Esophagus muscularis mucosa (tissue), 4 donors: ENCODE results near the gene FAM47C. TPM values are rescaled to one million over a fixed set of nuclear protein-coding genes. Genes with fewer than 3 reads are reported as not detected.
"Not testable (repeated sequence)": the region's sequence is repeated elsewhere in the genome, so short reads cannot be mapped to it uniquely, and the experiment has no call there.

Experiments used
- DNase-seq: peaks from one replicate; pipeline ENCODE4 v3.0.0-alpha.2; 2017; ENCODE audit errors: extremely low spot score
- H3K27ac ChIP-seq, 4 donors: fragments of 200-600 bp; sonication (generic); replicated peaks in 1 of 4; 1 replicate in 3 of 4; 2 replicates in 1 of 4; pipeline ENCODE4 v1.5.1; 2016 to 2019; ENCODE audit warnings: mild to moderate bottlenecking in 1 of 4
- H3K27me3 ChIP-seq, 4 donors: fragments of 200-600 bp; sonication (generic); one replicate each; pipeline versions ENCODE4 v1.5.1 to v1.6.0; 2016 to 2019
- H3K36me3 ChIP-seq, 4 donors: fragments of 200-600 bp; sonication (generic); one replicate each; pipeline ENCODE4 v1.5.1; 2016 to 2019
- H3K4me1 ChIP-seq, 4 donors: fragments of 200-600 bp; sonication (generic); one replicate each; pipeline ENCODE4 v1.5.1; 2016 to 2019
- H3K4me3 ChIP-seq, 4 donors: fragments of 200-600 bp; sonication (generic); 1 replicate in 2 of 4; 2 replicates in 2 of 4; pipeline ENCODE4 v1.5.1; 2016 to 2019; ENCODE audit warnings: mild to moderate bottlenecking in 4 of 4, moderate library complexity in 1 of 4
- H3K9me3 ChIP-seq, 4 donors: fragments of 200-600 bp; sonication (generic); 1 replicate in 3 of 4; 2 replicates in 1 of 4; pipeline ENCODE4 v1.5.1; 2016 to 2019
- CTCF ChIP-seq, 3 experiments: fragments of 200-600 bp in 2 of 3; fragments of 450-650 bp in 1 of 3; sonication (generic) in 2 of 3; IDR thresholded peaks; one replicate each; pipeline ENCODE4 v1.5.1; 2017 to 2019; ENCODE audit warnings: antibody characterized with exemption in 3 of 3, mild to moderate bottlenecking in 2 of 3, moderate library complexity in 1 of 3
- EP300 ChIP-seq: sonication (generic); formaldehyde crosslinking; IDR thresholded peaks from one replicate; pipeline ENCODE4 v1.6.1; 2017; ENCODE audit warnings: antibody characterized with exemption
- POLR2A ChIP-seq: fragments of 450-650 bp; IDR thresholded peaks from one replicate; pipeline ENCODE4 v1.6.1; 2017; ENCODE audit warnings: antibody characterized with exemption, moderate library complexity, mild to moderate bottlenecking, low read depth
- POLR2AphosphoS5 ChIP-seq, 2 donors: sonication (generic); formaldehyde crosslinking; IDR thresholded peaks; one replicate each; pipeline ENCODE4 v1.6.1; 2017; ENCODE audit warnings: antibody characterized with exemption in 2 of 2
- WGBS: methylation state at CpG from one replicate; pipeline ENCODE4 v1.1.5; 2018; 5-methylcytosine and 5-hydroxymethylcytosine counted together
- intact Hi-C: fragments of 100-400 bp; cut with DNase I; formaldehyde crosslinking; loops from one replicate; pipeline ENCODE4 v1.15.1; 2023
- total RNA-seq, 4 donors: library from RNA; depleted of rRNA; stranded (reverse); fragments of >200 nt; gene quantifications; one replicate each; pipeline versions ENCODE4 v1.1.0 to v1.2.1, GENCODE V29; 2016

Gene FAM47C
- total RNA-seq, 4 donors from 2014 or later = not detected

- H3K27ac ChIP-seq = no peak overlapping the region
- no peak overlapping the region for H3K4me3 ChIP-seq
- DNase-seq = no peak
- no peaks in the 10 kb centered on the region for H3K4me1 ChIP-seq
- no peaks in the 10 kb centered on the region for H3K36me3 ChIP-seq
- intact Hi-C loops = no loop called here
- no peaks in the 10 kb centered on the region for H3K9me3 ChIP-seq
- peaks cover 0 to 4% (median 0%) of the 10 kb centered on the region in 4 donors for H3K27me3 ChIP-seq
- TF ChIP-seq CTCF (IDR thresholded peaks at IDR 0.05) (no peak), POLR2A (no peak), POLR2AphosphoS5 (IDR thresholded peaks at IDR 0.05) (no peak), EP300 (no peak)
- 55% methylated on average over 6 of the region's 6 CpGs for WGBS
These were observed 33.3 kb upstream of the FAM47C start for GRCh38 chrX:36974911-36975310.

DNA sequence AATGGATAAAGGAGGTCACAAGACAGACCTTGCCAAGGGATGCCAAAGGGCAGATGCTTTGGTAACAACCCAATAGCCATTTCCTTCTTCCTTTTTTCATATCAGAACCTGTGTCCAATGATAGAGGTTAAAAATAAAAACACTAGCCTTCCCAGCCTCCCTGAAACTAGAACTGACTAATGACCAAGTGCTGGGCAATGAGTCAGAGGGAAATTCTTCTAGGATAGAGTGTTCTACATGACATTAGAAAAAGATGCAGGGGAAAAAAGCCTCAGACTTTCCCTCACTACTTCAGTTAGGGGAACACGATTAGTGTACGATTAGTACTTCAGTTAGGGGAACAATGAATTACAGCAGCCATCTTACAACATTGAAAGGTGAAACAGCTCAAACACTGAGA, 29.3 kb upstream of the FAM47C start:
- 89% methylated on average over 2 of the region's 2 CpGs for WGBS
- no peak overlapping the region for H3K27ac ChIP-seq

GRCh38 chrX:36983831-36984230, 24.3 kb upstream of the FAM47C start:
- intact Hi-C loops = no loop called here

More for the DNA sequence above, 29.3 kb upstream of the FAM47C start:
- TF ChIP-seq EP300 (no peak), POLR2A (no peak), CTCF (IDR thresholded peaks at IDR 0.05) (no peak), POLR2AphosphoS5 (IDR thresholded peaks at IDR 0.05) (no peak)
- no peak overlapping the region for H3K4me3 ChIP-seq
- intact Hi-C loops = no loop called here
- H3K4me1 ChIP-seq = no peaks in the 10 kb centered on the region
- no peaks in the 10 kb centered on the region for H3K36me3 ChIP-seq
- no peaks in the 10 kb centered on the region for H3K27me3 ChIP-seq
- DNase-seq = no peak
- H3K9me3 ChIP-seq = no peaks in the 10 kb centered on the region

GRCh38 chrX:36985416-36986209, 22.6 kb upstream of the FAM47C start:
- WGBS = 29% methylated on average over 28 of the region's 89 CpGs
- DNase-seq, H3K4me3 ChIP-seq, H3K4me1 ChIP-seq, intact Hi-C loops, H3K36me3 ChIP-seq, H3K9me3 ChIP-seq, H3K27ac ChIP-seq: not testable (repeated sequence)
- peaks cover 0 to 12% (median 3%) of the 10 kb centered on the region in 4 donors for H3K27me3 ChIP-seq

More at GRCh38 chrX:36983831-36984230, 24.3 kb upstream of the FAM47C start:
- Histone ChIP-seq H3K9me3 (no peaks in the 10 kb centered on the region), H3K4me3 (no peak overlapping the region), H3K27ac (no peak overlapping the region), H3K36me3 (no peaks in the 10 kb centered on the region), H3K27me3 (peaks cover 0 to 12% (median 3%) of the 10 kb centered on the region in 4 donors), H3K4me1 (no peaks in the 10 kb centered on the region)
- no peak for DNase-seq
- TF ChIP-seq EP300 (no peak), CTCF (IDR thresholded peaks at IDR 0.05) (no peak), POLR2A (no peak), POLR2AphosphoS5 (IDR thresholded peaks at IDR 0.05) (no peak)
- WGBS = 45% methylated on average over 3 of the region's 3 CpGs

DNA sequence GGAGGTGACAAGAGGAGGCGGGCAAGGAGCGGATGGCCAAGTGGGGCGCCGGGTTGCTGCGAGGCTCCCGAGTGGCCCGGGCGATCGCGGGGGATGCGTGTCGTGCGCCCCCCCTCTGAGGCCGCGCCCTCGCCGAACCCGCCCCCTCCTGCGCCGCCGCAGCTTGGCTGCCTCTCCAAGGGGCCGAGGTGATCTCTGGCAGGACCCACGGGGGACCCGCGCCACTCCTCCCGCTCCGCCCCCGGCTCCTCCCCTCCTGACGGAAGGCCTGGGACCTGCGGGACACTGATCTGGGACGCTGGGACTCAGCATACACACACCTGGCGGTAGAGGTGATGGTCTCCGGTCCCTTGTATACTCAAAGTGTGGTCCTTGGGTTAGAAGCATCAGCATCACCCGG, 21.9 kb upstream of the FAM47C start:
- H3K27ac ChIP-seq = no peak overlapping the region
- H3K4me3 ChIP-seq = no peak overlapping the region
- H3K36me3 ChIP-seq = no peaks in the 10 kb centered on the region
- H3K4me1 ChIP-seq = no peaks in the 10 kb centered on the region
- peaks cover 0 to 12% (median 3%) of the 10 kb centered on the region in 4 donors for H3K27me3 ChIP-seq
- TF ChIP-seq CTCF (IDR thresholded peaks at IDR 0.05) (no peak), EP300 (no peak)
- intact Hi-C loops = no loop called here
- no peak for DNase-seq
- H3K9me3 ChIP-seq = no peaks in the 10 kb centered on the region
- WGBS = no CpG with 5 or more reads among the region's 34 CpGs

GRCh38 chrX:36987212-36987611, 21.0 kb upstream of the FAM47C start:
- intact Hi-C loops, H3K27ac ChIP-seq, H3K9me3 ChIP-seq, H3K36me3 ChIP-seq, H3K4me3 ChIP-seq, DNase-seq, H3K4me1 ChIP-seq: not testable (repeated sequence)
- no CpG with 5 or more reads among the region's 1 CpG for WGBS
- H3K27me3 ChIP-seq = peaks cover 0 to 12% (median 3%) of the 10 kb centered on the region in 4 donors
